Superior temporal gyrus (tissue), 1 donor: ENCODE results near the gene HSPA1B.
"Not testable (repeated sequence)": the region's sequence is repeated elsewhere in the genome, so short reads cannot be mapped to it uniquely, and the experiment has no call there.

Experiments
- DNase-seq: peaks from one replicate; pipeline ENCODE4 v3.0.0-alpha.2; 2016; ENCODE audit errors: extremely low spot score

HSPA1B gene

GRCh38 chr6:31858707-31859106, 31.2 kb downstream of the HSPA1B start:
- no peak for DNase-seq

- no peak for DNase-seq
Measured at GRCh38 chr6:31859923-31860322, 32.4 kb downstream of the HSPA1B start.

- no peak for DNase-seq
Measured at GRCh38 chr6:31860349-31860748, 32.8 kb downstream of the HSPA1B start.

- DNase-seq: no peak
Measured at GRCh38 chr6:31861150-31861549, 33.6 kb downstream of the HSPA1B start.

- no peak for DNase-seq
Measured at GRCh38 chr6:31861919-31862343, 34.4 kb downstream of the HSPA1B start.

GRCh38 chr6:31862344-31863235, 35.1 kb downstream of the HSPA1B start, which contains the start of gene NEU1:
TSS of gene NEU1 (minus strand) at chr6:31862821. CDS start at chr6:31862776, 45 bp downstream.
- peak; percentile 100 for DNase-seq

GRCh38 chr6:31864123-31864562, 36.6 kb downstream of the HSPA1B start:
- not testable (repeated sequence) for DNase-seq

GRCh38 chr6:31864818-31865204, 37.3 kb downstream of the HSPA1B start:
- DNase-seq: no peak

- DNase-seq: no peak
Measured at GRCh38 chr6:31865205-31866118, 37.9 kb downstream of the HSPA1B start.

- DNase-seq: not testable (repeated sequence)
Measured at GRCh38 chr6:31868658-31868971, 41.1 kb downstream of the HSPA1B start.

GRCh38 chr6:31869343-31869742, 41.8 kb downstream of the HSPA1B start:
- no peak for DNase-seq

GRCh38 chr6:31870385-31870921, 42.9 kb downstream of the HSPA1B start:
- no peak for DNase-seq

- no peak for DNase-seq
Measured at GRCh38 chr6:31871046-31871659, 43.6 kb downstream of the HSPA1B start.

- no peak for DNase-seq
Measured at GRCh38 chr6:31874084-31874670, 46.6 kb downstream of the HSPA1B start.

GRCh38 chr6:31874836-31875572, 47.5 kb downstream of the HSPA1B start:
- DNase-seq: no peak

- DNase-seq: no peak
Measured at GRCh38 chr6:31875877-31876276, 48.3 kb downstream of the HSPA1B start.

GRCh38 chr6:31876357-31876756, 48.8 kb downstream of the HSPA1B start:
- DNase-seq: no peak

- DNase-seq: no peak
Measured at GRCh38 chr6:31877125-31877650, 49.6 kb downstream of the HSPA1B start.

- DNase-seq: no peak
Measured at GRCh38 chr6:31877651-31878161, 50.2 kb downstream of the HSPA1B start.

GRCh38 chr6:31878222-31878621, 50.7 kb downstream of the HSPA1B start:
- no peak for DNase-seq
